GM10266 (cell line): Measurements from ENCODE around the gene FAM83G.

Experiments used
- DNase-seq: peaks from one replicate; pipeline ENCODE4 v3.0.0; 2012; ENCODE audit errors: extremely low spot score
- TF ChIP-seq, protein P1 (sequence below): IDR thresholded peaks from 2 replicates; pipeline ENCODE4 v1.5.1; 2012; ENCODE audit warnings: mild to moderate bottlenecking, low read depth; ENCODE audit not compliant: control insufficient read depth, insufficient read depth; ENCODE audit errors: missing control alignments

Gene FAM83G

DNA sequence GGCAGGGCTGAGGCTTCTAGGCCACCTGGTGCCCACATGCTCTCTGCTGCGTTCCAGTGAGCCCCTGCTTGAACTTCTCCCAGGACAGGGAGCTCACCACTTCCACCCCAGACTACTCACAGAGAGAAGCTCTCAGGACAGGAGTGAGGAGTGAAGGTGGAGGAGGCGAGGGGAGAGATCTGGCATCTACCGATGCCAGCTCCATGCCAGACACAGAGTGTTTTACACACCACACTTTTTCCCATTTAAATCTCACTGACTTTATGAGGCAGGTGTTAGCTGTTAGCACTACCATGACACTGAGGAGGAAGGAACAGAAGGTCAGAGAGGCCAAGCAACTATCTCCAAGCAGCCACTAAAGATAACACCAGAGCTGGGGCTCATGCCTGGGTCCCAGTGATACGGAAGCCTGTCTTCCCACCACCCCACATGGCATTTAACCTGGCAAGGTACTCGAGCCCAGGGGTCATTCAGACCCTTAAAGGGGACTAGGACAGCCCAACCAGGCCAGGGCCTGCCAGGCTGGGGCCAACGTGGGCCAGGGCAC is 6.8 kb downstream of the FAM83G start:
- no peak for DNase-seq
- TF ChIP-seq, protein P1, sequence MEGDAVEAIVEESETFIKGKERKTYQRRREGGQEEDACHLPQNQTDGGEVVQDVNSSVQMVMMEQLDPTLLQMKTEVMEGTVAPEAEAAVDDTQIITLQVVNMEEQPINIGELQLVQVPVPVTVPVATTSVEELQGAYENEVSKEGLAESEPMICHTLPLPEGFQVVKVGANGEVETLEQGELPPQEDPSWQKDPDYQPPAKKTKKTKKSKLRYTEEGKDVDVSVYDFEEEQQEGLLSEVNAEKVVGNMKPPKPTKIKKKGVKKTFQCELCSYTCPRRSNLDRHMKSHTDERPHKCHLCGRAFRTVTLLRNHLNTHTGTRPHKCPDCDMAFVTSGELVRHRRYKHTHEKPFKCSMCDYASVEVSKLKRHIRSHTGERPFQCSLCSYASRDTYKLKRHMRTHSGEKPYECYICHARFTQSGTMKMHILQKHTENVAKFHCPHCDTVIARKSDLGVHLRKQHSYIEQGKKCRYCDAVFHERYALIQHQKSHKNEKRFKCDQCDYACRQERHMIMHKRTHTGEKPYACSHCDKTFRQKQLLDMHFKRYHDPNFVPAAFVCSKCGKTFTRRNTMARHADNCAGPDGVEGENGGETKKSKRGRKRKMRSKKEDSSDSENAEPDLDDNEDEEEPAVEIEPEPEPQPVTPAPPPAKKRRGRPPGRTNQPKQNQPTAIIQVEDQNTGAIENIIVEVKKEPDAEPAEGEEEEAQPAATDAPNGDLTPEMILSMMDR, result no peak

DNA sequence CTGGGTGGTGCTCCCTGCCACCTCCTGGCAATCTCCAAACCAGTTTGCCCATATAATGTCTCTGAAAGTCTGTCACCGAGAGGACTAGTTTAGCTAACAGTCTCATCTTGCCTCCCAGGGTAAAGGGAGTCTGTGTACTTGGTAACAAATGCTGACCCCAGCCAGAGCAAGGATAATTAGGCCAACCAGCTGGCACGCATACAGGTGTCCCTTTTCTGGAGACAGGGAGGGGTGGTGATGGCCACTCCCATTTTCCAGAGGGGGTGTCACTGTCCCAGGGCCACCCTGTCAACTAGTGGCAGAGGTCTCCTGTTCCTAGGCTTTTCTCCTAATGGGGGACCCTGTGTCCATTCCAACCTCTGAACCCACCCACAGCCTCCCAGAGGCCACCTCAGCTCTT is 8.1 kb downstream of the FAM83G start:
- DNase-seq, result no peak
- TF ChIP-seq, protein P1, result no peak

DNA sequence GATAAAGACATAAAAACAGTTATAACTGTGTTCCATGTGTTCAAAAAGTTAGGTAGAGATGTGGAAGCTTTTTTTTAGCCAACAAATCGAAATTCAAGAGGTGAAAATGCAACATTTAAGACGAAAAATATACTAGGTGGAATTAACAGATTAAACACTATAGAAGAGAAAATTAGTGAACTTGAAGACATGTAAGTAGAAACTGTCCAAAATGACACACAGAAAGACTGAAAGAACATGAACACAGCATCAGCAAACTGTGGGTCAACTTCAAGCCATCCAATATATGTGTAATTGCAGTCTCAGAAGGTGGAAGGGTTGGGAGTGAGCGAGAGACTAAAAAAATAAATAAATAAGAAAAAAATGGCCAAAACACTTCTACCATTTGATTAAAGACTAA is 9.3 kb downstream of the FAM83G start:
- TF ChIP-seq, protein P1, result no peak
- no peak for DNase-seq

DNA sequence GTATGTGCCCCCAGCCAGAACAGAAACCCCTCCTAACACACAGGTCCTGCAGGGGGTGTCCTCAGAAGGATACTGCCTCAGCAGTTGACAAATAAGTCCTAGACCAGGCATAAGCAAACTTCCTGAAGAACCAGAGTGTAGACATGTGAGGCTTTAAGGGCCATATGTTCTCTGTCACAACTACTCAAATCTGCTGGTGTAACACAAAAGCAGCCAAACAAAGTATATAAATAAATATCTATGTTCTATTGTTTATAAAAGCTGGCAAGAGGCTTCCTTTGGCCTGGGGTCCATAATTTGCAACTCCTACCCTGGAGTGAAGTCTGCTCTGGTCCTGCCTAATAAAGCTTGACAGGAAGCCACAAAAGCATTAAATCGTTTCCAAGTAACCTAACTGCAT is 9.9 kb downstream of the FAM83G start:
- TF ChIP-seq, protein P1, result no peak

DNA sequence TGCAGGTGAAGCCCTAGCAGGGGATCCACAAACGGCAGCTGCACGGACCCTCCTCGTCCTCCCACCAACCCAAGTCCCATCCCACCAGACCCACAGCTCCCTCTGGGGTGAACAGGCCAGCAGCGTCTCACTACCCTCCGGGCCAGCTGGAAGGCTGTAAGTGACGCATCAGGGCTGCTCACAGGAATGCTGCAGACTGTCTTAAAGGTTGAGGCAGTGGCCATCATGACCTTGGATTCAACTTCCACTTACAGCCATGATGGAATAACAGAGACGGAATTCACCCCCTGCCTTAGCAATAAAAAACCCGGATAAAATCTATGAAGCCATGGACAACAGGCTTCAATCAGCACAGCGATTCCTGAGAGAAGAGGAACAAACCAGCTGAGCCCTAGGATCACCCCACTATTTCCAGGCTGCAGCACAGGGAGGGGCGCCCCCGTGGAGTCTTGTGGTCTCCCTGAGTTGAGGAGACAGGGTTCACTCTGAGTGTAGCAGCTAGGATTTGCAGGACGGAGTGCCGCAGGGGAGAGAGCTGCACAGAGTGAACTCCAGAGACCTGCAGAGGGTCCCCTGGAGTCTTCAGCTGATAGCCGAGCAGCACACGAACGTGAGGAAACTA is 10.5 kb downstream of the FAM83G start:
- DNase-seq, result no peak
- TF ChIP-seq, protein P1, result no peak

More for the DNA sequence above, 9.9 kb downstream of the FAM83G start:
- no peak for DNase-seq

DNA sequence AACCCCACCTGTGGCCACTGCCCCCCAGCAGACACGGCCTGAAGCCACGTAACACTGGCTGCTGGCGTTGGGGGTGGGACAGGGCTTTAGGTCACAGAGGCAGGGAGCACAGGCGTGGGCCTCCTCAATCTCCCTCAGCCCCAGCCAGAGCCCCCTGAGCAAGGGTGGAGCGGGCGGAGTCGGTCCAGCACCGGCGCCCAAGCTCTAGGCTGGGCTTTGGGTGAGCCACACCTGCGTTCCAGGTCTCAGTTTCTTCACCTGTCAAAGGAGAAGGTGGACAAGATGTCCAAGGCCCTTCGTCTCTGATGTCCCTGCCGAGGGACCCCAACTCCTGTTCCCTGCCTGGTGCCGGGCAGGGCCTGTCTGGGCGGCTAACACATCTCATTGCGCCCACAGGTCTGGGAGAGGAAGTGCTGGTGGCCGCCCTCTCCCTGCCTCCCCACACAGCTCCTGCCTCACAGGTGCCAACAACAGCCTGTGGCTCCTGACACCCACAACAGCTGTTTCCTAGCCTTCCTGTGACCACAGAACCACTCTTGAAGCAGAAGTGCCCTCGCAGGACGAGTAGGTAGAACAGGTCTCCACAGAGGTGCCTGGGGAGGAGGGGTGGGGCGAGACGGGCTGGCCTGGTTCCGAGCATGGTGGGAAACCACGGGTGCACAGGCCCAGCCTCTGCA is 12.0 kb downstream of the FAM83G start:
- no peak for DNase-seq
- TF ChIP-seq, protein P1, result no peak
